Type B pancreatic cell (in vitro differentiated cells): ENCODE results near the gene DBR1. TPM values are rescaled to one million over a fixed set of nuclear protein-coding genes. Genes with fewer than 3 reads are reported as not detected.

Experiments
- DNase-seq: peaks from one replicate; pipeline ENCODE4 v3.0.0; 2021; ENCODE audit warnings: mixed read lengths; ENCODE audit not compliant: unreplicated experiment; ENCODE audit errors: extremely low spot score
- H3K27ac Mint-ChIP-seq: 2 replicates; pipeline ENCODE4 v1.8.0; 2021; ENCODE audit warnings: mild to moderate bottlenecking, mixed read lengths
- H3K27me3 Mint-ChIP-seq: 2 replicates; pipeline ENCODE4 v1.8.0; 2021; ENCODE audit warnings: mixed read lengths
- H3K36me3 Mint-ChIP-seq: 2 replicates; pipeline ENCODE4 v1.8.0; 2021; ENCODE audit warnings: mixed read lengths
- H3K4me1 Mint-ChIP-seq: one replicate; pipeline ENCODE4 v1.8.0; 2021; ENCODE audit warnings: mixed read lengths; ENCODE audit not compliant: unreplicated experiment
- H3K4me3 Mint-ChIP-seq: 2 replicates; pipeline ENCODE4 v1.8.0; 2021; ENCODE audit warnings: mild to moderate bottlenecking, mixed read lengths
- H3K9me3 Mint-ChIP-seq: 2 replicates; pipeline ENCODE4 v1.8.0; 2021; ENCODE audit warnings: mixed read lengths
- total RNA-seq: library from RNA; stranded (reverse); gene quantifications from 2 replicates; pipeline ENCODE4 v1.2.1, GENCODE V29; 2021; ENCODE audit warnings: low replicate concordance
- TF ChIP-seq, protein P1 (sequence below): fragments of 200-600 bp; sonication (generic); conservative IDR thresholded peaks from 2 replicates; pipeline ENCODE4 v1.5.0; 2021; ENCODE audit warnings: antibody characterized with exemption, mild to moderate bottlenecking

DBR1 gene
- total RNA-seq, 1 donor from 2014 or later = 21.2 TPM

DNA sequence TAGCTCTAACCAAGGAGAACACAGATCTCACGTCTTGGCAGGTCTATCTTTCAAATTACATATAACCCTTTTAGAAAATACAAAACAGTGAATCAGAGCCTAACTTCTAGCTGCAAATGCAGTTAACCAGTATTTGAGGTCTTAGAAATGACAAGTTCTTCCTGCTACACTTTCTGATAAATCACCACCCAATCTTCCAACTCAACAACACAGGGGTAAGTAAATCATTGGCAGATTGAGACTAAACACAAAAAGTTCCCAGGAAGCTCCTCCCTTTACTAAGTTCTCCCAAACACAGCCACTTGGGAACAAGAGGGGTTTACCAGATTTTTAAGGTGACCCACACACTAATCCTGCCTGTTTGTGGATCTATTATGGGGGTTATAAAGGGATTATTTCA is 42.5 kb downstream of the DBR1 start, which contains the start of gene A4GNT:
Gene A4GNT, minus strand, starts transcription at position 152 of the 400 bp plus-strand sequence. CDS start 1,134 bp downstream, outside the sequence.
- no peaks in the 10 kb centered on the region for H3K9me3 Mint-ChIP-seq
- DNase-seq = no peak
- H3K4me1 Mint-ChIP-seq = no peaks in the 10 kb centered on the region
- no peak within 1 kb of the TSS for H3K4me3 Mint-ChIP-seq
- TF ChIP-seq, protein P1, sequence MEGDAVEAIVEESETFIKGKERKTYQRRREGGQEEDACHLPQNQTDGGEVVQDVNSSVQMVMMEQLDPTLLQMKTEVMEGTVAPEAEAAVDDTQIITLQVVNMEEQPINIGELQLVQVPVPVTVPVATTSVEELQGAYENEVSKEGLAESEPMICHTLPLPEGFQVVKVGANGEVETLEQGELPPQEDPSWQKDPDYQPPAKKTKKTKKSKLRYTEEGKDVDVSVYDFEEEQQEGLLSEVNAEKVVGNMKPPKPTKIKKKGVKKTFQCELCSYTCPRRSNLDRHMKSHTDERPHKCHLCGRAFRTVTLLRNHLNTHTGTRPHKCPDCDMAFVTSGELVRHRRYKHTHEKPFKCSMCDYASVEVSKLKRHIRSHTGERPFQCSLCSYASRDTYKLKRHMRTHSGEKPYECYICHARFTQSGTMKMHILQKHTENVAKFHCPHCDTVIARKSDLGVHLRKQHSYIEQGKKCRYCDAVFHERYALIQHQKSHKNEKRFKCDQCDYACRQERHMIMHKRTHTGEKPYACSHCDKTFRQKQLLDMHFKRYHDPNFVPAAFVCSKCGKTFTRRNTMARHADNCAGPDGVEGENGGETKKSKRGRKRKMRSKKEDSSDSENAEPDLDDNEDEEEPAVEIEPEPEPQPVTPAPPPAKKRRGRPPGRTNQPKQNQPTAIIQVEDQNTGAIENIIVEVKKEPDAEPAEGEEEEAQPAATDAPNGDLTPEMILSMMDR = no peak
- H3K36me3 Mint-ChIP-seq = no peaks in the 10 kb centered on the region
- H3K27me3 Mint-ChIP-seq = peaks cover 13% of the 10 kb centered on the region
- no peak within 1 kb of the TSS for H3K27ac Mint-ChIP-seq

DNA sequence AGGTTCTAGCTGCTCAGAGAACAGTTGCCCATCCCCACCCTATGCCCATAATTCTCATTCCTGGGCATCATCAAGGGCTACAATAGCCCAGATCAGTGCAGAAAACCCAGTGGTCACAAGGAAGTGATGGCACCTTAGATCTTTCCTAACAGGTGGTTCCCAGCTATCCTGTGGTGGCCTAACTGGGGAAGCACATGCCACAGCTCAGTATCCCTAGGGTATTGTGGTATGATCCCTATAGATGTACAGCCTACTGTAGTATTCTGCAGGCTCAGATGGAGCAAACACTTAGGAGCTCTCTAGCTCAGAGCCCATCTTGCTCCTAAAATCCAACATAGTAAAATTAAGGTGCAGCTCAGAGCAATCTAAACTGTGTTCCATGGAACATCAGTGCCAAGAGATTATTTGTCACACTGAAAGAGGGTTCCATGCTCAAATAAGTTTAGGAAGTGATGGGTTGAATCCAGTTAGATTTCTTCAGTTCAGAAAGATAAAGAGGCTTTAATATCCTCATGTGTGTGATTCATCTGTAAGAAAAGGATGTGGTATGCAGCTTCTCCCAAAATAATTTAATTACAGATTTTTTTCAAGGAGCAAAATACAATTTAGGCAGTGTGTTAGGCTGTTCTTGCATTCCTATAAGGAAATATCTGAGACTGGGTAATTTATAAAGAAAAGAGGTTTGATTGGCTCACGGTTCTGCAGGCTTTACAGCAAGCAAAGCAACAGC is 46.9 kb downstream of the DBR1 start:
- Mint-ChIP-seq H3K4me1 (peaks cover 10% of the 10 kb centered on the region), H3K27ac (no peak overlapping the region), H3K4me3 (no peak overlapping the region), H3K9me3 (peaks cover 5% of the 10 kb centered on the region), H3K36me3 (no peaks in the 10 kb centered on the region), H3K27me3 (no peaks in the 10 kb centered on the region)
- TF ChIP-seq, protein P1 = no peak
- no peak for DNase-seq

DNA sequence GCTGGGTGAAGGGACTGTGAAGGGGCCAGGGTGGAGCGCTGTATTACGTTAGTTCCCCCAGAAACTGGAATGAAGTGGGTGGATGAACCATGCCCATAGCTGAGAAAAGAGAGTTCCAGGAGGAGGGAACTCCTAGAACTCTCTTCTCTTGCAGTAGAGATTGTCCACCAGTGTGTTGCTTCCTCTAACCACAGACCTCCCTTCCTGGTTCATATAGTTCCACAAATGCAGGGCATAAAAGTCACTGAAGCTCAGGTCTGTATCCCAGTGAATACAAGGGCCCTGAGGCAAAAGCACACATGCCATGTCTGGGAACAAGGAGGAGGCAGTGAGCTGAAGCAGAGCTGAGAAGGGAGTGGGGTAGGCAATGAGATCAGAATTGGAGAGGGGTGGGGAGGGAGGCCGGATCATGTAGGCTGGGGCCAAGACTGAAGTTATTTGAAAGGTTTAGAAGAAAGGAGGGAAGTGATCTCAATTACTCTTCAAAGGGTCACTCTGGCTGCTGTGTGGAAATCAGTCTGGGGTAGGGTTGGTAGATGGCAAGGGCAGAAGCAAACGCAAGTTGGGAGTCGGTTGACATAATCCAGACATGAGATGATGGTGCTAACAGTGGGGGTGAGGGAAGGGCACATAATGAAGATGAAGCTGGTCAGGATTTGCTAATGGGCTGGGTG is 49.0 kb downstream of the DBR1 start:
- Mint-ChIP-seq H3K36me3 (no peaks in the 10 kb centered on the region), H3K27me3 (no peaks in the 10 kb centered on the region), H3K27ac (peak overlapping the region; percentile 32), H3K4me1 (peaks cover 10% of the 10 kb centered on the region), H3K4me3 (peak overlapping the region; percentile 13), H3K9me3 (peaks cover 5% of the 10 kb centered on the region)
- TF ChIP-seq, protein P1 = no peak
- DNase-seq = no peak

DNA sequence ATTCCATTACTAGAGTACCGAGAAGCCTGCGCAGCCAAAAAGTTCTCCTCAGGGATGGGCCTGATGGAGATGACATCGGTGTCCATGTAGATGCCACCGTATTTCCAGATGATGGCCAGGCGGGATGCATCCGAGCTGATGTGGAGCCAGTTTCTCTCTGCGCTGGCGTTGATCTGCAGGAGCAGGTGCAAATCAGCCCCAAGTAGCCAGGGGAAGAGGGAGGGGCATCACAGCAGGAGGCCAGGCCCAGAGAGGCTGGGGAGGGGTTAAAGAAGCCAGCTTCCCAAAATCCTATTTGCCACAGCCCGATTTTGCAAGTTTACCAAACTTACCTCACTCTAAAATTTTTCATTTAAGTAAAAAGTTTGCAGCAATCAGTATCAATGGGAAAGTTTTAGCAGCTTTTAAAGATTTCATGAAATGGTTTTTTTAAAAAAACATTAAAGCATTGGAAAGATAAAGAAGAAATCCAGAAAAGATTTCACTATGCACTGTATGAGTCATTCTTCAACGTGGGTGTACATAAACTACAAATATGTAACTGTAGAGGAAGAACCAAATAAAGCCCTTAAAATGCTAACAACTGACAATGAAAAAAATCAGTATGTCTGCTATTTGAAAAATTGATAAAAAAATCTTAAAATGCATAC is 49.9 kb downstream of the DBR1 start:
- Mint-ChIP-seq H3K27ac (no peak overlapping the region), H3K27me3 (no peaks in the 10 kb centered on the region), H3K4me3 (no peak overlapping the region), H3K4me1 (peaks cover 10% of the 10 kb centered on the region), H3K9me3 (peaks cover 5% of the 10 kb centered on the region), H3K36me3 (no peaks in the 10 kb centered on the region)
- no peak for DNase-seq
- TF ChIP-seq, protein P1 = no peak

DNA sequence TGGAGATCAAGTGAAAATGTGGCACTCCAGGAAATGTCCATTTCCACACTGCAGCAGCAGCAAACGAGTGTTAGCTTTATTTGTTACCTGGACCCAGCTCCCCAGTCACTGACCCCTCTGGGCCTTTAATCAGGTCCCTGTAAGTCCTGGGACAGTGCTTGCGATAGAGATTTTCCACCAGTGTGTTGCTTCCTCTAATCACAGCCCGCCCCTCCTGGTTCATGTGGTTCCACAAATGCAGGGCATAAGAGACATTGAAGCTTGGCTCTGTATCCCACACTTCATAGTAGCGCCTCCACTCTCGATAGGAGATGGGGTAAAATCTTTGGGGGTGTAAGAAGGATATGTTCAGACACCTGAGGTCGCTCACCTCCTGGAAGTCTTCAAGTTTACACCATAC is 50.5 kb downstream of the DBR1 start:
- H3K4me1 Mint-ChIP-seq = peaks cover 10% of the 10 kb centered on the region
- TF ChIP-seq, protein P1 = no peak
- no peak overlapping the region for H3K27ac Mint-ChIP-seq
- DNase-seq = no peak
- no peak overlapping the region for H3K4me3 Mint-ChIP-seq
- H3K36me3 Mint-ChIP-seq = no peaks in the 10 kb centered on the region
- H3K9me3 Mint-ChIP-seq = peaks cover 5% of the 10 kb centered on the region
- H3K27me3 Mint-ChIP-seq = no peaks in the 10 kb centered on the region
